HG03565 (cell line): ENCODE measurements around the gene CD4.
"Not testable (repeated sequence)": the region's sequence is repeated elsewhere in the genome, so short reads cannot be mapped to it uniquely, and the experiment has no call there.

Source experiments
- ATAC-seq: cut with Tn5 transposase; IDR thresholded peaks from one replicate; pipeline ENCODE4 v1.9.1; 2021; ENCODE audit warnings: mild to moderate bottlenecking, moderate library complexity; ENCODE audit not compliant: unreplicated experiment

Gene CD4

DNA sequence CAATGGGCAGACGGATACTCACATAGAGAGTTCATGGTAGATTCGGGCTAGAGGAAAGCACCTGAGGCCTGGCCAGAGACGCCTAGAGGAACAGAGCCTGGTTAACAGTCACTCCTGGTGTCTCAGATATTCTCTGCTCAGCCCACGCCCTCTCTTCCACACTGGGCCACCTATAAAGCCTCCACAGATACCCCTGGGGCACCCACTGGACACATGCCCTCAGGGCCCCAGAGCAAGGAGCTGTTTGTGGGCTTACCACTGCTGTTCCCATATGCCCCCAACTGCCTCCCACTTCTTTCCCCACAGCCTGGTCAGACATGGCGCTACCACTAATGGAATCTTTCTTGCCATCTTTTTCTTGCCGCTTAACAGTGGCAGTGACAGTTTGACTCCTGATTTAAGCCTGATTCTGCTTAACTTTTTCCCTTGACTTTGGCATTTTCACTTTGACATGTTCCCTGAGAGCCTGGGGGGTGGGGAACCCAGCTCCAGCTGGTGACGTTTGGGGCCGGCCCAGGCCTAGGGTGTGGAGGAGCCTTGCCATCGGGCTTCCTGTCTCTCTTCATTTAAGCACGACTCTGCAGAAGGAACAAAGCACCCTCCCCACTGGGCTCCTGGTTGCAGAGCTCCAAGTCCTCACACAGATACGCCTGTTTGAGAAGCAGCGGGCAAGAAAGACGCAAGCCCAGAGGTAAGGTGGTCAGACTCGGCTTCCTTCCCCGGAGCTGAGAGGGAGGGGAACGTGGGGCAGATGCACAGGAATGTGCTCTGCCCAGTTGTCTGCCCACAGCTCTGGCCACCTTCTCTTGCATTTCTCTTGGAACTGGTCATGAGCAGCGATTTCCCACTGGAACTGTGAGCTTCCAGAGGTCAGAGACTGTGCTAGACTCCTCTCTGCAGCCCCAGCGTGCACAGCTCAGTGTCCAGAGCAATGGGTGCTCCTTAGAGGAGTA is at the start of gene CD4:
TSS of gene CD4 (plus strand) at position 557 of the 953 bp plus-strand sequence. CDS start 10,611 bp downstream, outside the sequence.
- no peak for ATAC-seq

DNA sequence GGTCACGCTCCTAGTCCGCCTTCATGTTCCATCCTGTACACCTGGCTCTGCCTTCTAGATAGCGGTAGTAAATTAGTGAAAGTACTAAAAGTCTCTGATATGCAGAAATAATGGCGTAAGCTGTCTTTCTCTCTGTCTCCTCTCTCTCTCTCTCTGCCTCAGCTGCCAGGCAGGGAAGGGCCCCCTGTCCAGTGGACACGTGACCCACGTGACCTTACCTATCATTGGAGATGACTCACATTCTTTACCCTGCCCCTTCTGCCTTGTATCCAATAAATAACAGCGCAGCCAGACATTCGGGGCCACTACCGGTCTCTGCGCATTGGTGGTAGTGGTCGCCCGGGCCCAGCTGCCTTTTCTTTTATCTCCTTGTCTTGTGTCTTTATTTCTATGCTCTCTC is 47.2 kb upstream of the CD4 start:
- ATAC-seq, result not testable (repeated sequence)

GRCh38 chr12:6742834-6743233 is 46.5 kb upstream of the CD4 start:
- ATAC-seq, result no peak

DNA sequence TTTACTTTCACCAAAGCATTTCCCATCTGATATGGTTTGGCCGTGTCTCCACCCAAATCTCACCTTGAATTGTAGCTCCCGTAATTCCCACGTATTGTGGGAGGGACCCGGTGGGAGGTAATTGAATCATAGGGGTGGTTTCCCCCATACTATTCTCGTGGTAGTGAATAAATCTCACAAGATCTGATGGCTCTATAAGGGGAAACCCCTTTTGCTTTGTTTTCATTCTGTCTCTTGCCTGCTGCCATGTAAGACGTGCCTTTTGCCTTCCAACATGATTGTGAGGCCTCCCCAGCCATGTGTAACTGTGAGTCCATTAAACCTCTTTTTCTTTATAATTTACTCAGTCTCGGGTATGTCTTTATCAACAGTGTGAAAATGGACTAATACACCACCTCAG is 46.0 kb upstream of the CD4 start:
- ATAC-seq, result not testable (repeated sequence)

DNA sequence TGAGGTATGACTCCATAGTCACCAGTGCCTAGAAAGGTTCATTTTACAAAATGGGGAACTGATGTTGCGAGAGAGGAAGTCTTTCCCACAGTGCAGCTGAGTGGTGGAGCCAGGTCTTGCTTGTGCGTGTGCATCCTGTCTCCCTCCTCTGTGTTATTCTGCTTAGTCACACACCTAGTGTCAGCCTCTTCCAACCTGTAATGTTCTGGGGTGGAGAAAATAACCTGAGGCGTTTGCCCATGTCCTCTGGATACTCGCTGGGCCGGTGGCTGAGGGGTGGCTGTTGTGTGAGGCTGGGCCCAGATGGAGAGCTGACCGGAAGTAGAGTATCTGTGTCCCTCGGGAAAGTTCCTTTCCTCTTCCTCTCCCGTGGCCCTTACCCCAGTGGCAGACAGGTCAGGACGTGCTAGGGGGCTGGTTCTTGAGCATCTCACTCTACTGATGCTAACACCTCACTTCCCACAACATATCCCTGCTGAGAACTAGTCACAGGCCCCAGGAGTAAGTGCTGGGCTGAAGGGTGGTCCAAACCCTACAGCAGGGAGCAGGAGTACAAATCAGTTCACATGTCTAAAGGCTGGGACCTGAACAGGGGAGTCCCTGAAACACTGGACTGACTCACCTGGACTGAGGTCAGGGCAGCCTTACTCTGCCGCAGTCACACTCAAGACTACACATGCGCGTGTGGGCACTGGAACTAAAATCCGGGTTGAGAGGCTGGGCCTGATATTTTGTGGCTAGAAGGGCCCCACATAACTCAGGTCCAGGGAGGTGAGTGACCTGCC is 43.4 kb upstream of the CD4 start:
- no peak for ATAC-seq

GRCh38 chr12:6747216-6747615 is 42.1 kb upstream of the CD4 start:
- ATAC-seq, result no peak

GRCh38 chr12:6748761-6749160 is 40.6 kb upstream of the CD4 start:
- ATAC-seq, result no peak

- ATAC-seq, result no peak
Observed at GRCh38 chr12:6750506-6750905, 38.8 kb upstream of the CD4 start.

GRCh38 chr12:6751767-6752166 is 37.6 kb upstream of the CD4 start:
- ATAC-seq, result no peak

- ATAC-seq, result no peak
Observed at GRCh38 chr12:6752167-6752920, 37.0 kb upstream of the CD4 start.

DNA sequence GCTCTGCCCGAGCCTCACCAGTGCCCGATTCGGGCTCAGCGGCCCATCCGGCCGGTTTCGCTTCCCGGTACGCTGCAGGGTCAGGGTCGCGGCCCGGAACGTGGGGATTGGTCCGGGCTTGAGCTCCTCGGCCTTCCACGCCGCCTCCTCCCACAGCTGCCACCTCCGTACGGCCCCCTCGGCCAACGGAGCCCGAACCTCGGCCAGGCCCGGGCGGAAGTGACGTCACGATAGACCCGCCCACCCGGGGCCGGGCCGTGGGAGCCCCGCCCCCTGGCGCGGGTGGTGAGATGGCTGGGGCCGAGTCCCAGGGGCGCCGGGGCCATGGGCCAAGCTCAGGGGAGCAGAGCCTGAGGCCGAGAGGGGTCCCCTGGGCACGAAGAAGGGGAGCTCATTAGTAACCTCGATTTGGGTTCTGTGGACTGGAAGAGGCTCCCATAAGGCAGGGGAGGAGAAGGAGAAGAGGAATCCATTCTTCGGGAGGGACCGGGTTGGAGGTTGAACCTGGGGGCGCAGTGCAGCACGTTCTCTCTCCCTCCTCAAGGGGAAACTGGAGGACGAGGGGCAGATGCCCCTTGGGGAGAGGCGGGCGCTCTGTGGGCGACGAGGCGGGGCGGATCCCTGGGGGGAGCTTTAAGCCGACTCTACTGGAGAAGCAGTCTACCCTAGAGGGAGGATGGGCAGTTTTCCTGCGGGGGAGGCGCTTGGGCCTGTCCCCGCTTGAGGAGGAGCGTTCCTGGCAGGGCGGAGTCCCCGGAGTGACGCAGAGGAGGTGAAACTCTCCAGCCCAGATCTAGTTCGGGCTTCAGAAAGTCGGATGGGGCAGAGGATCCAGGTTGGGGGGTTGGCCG is 36.2 kb upstream of the CD4 start, which contains the start of gene MLF2:
TSS of gene MLF2 (minus strand) at position 221 of the 851 bp plus-strand sequence. CDS start 807 bp downstream, outside the sequence.
- peak; percentile 87 for ATAC-seq

DNA sequence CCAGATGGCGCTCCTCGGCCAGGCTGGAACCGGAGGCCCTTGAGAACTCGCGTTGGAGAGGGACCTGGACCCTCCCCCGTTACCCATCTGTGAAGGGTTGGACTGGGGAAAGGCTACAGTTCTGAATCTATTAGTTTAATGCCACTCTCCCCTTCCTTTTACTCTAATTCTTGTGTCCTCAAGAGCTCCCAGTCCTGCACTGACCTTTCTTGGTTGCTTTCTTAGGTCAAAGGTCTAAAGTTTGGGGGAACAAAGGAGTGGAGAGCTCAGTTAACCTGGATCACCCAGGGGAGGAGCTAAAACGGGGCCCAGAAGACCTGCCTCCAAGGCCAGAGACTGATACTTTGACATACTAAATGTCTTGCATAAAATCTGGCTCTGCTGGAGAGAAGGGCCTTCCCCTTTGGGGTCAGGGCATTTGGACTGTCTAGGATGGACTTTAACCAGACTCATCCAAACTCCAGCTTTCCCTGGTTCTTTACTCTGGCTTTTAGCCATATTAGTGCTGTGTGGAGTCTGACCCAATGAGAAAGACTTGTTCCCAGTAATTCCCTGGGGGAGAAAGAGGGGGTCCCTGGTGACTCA is 35.5 kb upstream of the CD4 start:
- ATAC-seq, result no peak

DNA sequence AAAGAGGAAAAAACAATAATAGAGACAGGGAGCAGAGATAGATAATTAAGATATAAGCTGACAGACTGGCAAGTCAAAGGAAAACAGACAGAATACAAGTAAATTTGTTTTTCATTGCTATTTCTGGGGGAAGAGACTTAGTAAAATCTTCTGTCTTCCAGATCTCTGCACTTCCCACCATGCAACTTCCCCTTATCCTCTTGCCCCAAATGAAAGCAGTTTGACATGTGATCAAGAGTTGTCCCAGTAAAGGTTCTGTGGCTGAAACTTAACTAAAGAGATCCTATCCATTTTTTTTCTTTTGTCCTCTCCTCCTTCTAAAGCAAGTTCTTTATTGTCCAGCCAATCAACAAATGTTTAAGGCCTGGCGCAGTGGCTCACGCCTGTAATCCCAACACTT is 34.9 kb upstream of the CD4 start:
- ATAC-seq, result no peak

DNA sequence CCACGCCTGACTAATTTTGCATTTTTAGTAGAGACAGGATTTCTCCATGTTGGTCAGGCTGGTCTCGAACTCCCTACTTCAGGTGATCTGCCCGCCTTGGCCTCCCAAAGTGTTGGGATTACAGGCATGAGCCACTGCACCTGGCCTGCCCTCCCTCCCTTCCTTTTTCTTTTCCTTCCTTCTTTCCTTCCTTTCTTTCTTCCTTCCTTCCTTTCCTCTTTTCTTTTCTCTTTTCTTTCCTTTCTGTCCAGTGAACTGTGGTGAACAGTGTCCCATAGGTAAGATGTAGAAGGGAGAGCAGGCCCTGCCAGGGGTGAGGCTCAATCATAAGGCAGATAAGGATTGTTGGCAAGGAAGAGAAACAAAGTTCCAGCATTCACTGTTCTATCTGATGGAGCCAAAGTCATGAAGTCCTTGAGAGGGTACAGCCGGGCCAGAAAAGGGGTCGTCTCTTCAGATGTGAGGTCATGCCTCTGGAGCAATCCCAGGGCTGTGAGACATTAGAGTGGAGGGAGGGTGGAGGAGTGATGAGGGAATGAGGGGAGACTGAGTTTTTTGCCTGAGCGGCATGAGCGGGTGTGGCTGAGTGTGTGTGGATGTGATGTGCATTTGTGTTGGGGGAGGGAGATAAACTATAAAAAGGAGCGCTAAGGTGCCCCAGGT is 32.2 kb upstream of the CD4 start:
- no peak for ATAC-seq

DNA sequence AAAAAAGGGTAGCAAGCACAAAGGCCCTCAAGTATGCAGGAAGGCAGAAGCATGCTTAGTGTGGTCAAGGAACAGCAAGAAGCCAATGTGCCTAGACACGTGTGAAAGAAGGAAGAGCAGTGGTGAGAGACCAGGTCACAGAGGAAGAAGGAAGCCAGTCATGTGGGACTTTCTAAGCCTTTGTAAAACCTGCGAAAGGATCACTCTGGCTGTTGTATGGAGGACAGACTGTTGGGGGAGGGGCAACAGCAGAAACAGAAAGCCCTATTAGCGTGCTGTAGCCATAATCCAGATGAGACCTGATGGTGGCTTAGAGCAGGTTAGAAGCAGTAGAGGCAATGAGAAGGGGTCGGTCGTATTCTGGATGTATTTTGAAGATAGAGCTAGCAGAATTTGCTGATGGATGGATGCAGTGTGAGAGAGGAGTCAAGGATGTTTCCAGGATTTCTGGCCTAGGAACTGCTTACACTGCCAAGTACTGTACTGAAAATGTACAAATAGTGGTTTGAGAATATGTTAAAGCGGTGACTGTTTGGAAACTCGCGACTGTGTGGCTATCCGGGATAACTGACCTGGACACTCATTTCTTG is 30.7 kb upstream of the CD4 start:
- no peak for ATAC-seq

DNA sequence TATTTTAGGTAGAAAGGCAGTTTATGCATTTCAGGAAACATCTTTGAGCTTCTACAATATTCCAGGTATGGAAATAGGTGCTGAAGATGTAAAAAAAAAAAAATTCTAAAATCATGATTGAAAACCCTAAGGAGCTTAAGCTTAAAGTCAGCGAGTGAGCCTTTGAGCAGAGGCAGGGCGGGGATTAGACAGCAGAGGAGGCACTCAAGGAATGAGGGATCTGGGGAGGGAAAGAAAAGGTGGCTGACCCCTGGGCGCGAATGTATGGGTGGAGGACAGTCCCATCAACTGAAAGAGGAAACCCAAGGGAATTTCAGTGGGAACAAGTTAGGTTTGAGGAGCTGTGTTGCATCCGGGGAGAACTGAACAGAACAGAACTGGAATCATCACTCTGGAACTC is 29.6 kb upstream of the CD4 start:
- ATAC-seq, result no peak

DNA sequence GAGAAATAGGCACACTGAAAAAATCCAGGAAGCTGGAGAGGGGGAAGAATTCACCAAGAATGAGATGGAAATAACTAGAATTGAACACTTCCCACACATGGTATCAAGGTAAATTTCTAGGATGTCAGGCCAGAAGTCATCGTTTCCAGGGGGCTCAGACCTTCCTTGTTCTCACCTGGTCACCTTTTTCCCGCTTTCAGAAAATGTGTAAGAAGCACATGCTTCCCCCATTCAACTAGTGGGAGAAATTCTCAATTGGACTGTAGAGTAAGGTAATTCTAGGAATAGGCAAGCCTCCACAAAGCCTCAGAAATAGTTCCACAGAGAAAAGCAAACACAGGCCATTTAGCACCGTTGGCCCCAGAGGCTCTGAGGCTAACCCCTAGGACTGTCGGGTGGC is 25.9 kb upstream of the CD4 start:
- no peak for ATAC-seq

DNA sequence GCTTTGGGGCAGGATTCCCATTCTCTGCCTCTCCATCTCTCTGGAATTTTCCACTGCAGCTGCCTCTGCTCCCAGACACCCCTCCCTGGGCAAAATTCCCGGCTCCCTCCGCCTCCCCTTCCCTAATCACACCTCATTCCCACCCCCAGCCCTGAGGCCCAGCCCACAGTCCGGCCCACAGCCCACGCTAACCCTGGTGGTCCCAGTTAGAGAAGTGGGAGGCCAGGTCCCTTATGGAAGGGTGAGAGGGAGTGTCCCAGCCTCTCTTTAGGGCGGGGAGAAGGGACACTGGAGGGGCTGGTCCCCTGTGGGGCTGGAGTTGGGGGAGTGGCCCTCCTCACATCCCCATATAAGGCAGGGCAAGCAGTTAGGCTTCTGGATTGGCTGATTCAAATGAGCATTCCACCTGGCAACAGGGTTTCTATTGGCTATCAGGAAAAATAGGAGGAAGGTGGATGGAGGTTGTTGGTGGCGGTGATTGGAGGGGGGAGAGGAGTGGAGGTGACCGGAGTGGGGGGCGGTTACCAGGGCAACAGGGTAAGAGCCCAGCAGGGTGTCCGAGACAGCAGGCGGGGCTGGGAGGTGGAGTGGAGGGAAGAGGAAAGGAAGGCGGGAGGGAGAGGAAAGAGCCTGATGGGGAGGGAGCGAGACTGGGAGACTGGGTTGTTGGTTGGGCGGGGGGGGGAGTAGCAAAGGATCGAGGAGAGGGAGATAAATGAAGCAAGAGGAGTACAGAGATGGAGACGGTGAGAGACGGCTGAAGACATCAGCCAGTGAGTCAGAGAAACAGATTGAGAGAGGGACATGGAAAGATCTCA is 25.1 kb upstream of the CD4 start:
- ATAC-seq, result peak; percentile 86
